ENCODE measurements around the gene SPAG8. TPM values are rescaled to one million over a fixed set of nuclear protein-coding genes. Genes with fewer than 3 reads are reported as not detected.

Gene SPAG8, protein sequence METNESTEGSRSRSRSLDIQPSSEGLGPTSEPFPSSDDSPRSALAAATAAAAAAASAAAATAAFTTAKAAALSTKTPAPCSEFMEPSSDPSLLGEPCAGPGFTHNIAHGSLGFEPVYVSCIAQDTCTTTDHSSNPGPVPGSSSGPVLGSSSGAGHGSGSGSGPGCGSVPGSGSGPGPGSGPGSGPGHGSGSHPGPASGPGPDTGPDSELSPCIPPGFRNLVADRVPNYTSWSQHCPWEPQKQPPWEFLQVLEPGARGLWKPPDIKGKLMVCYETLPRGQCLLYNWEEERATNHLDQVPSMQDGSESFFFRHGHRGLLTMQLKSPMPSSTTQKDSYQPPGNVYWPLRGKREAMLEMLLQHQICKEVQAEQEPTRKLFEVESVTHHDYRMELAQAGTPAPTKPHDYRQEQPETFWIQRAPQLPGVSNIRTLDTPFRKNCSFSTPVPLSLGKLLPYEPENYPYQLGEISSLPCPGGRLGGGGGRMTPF
- under 1 TPM; 0.43 to 0.58 TPM for total RNA-seq

DNA sequence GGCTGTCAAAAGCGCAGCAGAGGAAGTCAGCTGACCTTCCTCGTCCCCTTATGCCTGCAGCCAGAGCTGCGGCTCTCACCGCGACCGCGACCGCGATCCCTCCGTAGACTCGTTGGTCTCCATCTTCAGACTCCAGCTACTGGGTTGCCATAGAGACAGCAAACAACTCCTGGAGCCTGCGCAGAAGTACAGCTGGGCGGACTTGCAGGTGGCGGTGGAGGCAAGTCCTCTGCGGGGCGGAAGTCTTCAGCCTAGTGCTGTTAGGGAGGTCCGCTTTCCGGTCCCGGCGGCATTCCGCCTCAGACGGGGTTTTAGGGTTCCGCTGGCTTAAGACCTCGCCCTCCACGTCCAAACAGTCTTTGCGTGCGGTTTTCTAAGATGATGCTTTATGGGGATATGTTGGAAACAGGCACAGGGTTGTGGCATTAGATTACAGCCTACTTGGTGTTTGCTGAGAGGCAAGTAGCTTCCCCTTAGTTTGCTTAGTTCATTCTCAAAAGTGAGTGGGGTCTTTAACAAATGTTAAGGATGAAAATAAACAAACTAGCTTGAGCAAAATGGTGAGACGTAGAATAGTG, at the start of gene SPAG8:
Gene SPAG8, minus strand, starts transcription at position 238 of the 578 bp plus-strand sequence. Its CDS starts 115 bp downstream, at position 123.
- Mint-ChIP-seq H3K4me1 (peaks cover 19% of the 10 kb centered on the region), H3K9me3 (no peaks in the 10 kb centered on the region), H3K4me3 (peak within 1 kb of the TSS; percentile 81), H3K36me3 (ENCODE audit: low read depth) (peaks cover 12% of the 10 kb centered on the region), H3K27me3 (no peaks in the 10 kb centered on the region), H3K27ac (peak within 1 kb of the TSS; percentile 91)
- ATAC-seq (replicated peaks): peak; percentile 64

DNA sequence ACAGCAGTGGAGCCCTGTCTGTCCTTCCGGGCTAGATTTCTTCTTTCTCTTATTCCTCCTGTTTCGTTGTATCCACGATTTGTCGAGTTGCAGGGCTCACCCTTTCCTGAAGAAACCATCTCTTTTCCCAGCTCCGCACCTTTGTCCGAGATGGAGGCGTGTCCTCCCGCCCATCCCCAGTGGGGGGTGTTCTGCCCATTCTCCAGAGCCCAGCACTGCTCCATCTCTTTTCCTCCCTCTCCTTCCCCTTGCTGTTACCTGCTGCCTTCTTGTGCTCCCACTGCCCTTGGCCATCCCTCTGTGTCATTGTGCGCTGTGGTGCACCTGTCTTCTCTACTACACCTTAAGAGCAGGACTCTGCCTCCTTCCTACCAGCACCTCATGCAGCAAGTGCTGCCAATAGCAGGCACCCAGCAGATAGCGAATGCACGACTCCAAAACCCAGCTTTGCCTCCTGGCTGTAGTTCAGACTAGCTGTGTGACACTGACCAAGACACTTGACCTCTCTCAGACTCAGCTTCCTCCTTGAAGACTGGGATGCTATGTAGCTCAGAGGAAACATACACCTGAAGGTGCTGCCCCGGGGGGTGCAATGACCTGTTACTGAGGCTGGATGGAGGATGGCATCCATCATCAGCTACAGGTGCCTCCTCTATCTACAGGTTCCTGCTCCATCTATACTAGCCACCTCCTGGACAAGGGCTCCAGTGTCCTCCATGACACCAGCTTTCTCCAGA, 49.3 kb upstream of the SPAG8 start:
- ATAC-seq (replicated peaks): no peak
- no peaks in the 10 kb centered on the region for H3K9me3 Mint-ChIP-seq
- no peak overlapping the region for H3K4me3 Mint-ChIP-seq
- peaks cover 5% of the 10 kb centered on the region for H3K4me1 Mint-ChIP-seq
- H3K36me3 Mint-ChIP-seq (ENCODE audit: low read depth): no peaks in the 10 kb centered on the region
- peaks cover 15% of the 10 kb centered on the region for H3K27me3 Mint-ChIP-seq
- H3K27ac Mint-ChIP-seq: no peak overlapping the region

DNA sequence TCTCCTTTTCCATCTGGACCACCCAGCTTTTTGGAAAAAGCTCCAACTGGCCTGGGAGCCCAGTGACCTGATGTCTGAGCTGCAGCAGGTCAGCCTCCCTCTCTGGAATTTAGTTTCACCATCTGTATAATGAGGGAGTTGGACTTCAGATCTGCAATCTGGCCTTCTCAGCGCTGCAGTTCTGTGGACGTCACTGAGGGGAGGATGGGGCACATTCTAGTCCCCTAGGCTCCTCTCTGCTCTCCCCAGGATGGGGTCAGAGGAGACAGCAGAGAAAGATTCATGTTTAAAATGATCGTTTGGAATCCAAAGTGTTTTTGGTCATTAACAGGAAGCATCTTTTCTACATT, 47.9 kb upstream of the SPAG8 start:
- H3K36me3 Mint-ChIP-seq (ENCODE audit: low read depth): no peaks in the 10 kb centered on the region
- no peak overlapping the region for H3K27ac Mint-ChIP-seq
- no peak for ATAC-seq (replicated peaks)
- no peaks in the 10 kb centered on the region for H3K9me3 Mint-ChIP-seq
- H3K4me1 Mint-ChIP-seq: peaks cover 5% of the 10 kb centered on the region
- no peak overlapping the region for H3K4me3 Mint-ChIP-seq
- H3K27me3 Mint-ChIP-seq: peaks cover 11% of the 10 kb centered on the region

DNA sequence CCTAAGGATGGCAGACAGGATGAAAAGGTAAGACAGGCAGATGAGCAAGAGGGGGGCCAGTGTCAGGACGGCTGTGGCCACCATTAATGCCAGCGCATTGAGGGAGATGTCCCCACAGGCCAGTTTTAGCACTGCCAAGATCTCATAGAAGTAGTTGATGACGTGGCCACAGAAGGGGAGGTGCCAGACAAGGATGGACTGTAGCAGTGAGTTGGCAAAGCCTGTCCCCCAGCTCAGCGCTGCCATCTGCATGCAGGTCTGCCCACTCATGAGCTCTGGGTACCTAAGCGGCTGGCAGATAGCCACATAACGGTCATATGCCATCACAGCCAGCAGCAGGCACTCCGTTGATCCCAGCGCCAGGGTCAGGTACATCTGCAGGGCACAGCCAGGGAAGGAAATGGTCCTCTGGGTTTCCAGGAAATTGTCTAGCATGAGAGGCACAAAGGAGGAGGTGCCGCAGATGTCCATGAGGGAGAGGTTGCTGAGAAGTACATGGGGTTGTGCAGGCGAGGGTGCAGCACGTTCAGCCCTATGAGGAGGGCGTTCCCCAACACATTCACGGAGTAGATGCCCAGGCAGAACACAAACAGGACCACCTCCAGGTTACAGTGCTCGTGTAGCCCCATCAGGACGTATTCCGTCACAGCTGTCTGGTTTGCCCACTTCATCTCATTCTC, 47.4 kb upstream of the SPAG8 start:
- H3K9me3 Mint-ChIP-seq: no peaks in the 10 kb centered on the region
- peak; percentile 66 for ATAC-seq (replicated peaks)
- peaks cover 11% of the 10 kb centered on the region for H3K27me3 Mint-ChIP-seq
- no peak overlapping the region for H3K27ac Mint-ChIP-seq
- H3K4me1 Mint-ChIP-seq: peaks cover 5% of the 10 kb centered on the region
- H3K4me3 Mint-ChIP-seq: no peak overlapping the region
- H3K36me3 Mint-ChIP-seq (ENCODE audit: low read depth): no peaks in the 10 kb centered on the region

DNA sequence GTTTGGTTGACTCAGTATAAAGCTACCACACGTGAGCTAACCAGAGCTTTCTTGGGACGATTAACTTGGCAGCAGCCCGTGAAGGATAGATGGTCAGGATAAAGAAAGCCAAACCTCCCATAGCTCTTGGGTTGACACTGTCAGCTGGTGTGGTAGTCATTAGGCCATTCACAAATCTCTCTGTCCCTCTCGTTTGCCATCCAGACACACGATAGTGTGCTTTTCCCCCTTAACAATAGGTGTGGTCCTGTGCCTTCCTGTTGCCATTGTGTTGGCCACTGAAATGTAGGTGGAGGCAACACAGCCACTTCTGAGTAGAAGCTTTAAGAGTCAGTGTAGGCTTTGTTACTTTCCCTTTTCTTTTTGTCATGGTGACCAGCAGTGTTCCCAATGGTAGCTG, 46.4 kb upstream of the SPAG8 start:
- Mint-ChIP-seq H3K27me3 (peaks cover 8% of the 10 kb centered on the region), H3K4me3 (no peak overlapping the region), H3K36me3 (ENCODE audit: low read depth) (no peaks in the 10 kb centered on the region), H3K9me3 (no peaks in the 10 kb centered on the region), H3K27ac (peak overlapping the region; percentile 19), H3K4me1 (peaks cover 5% of the 10 kb centered on the region)
- no peak for ATAC-seq (replicated peaks)

DNA sequence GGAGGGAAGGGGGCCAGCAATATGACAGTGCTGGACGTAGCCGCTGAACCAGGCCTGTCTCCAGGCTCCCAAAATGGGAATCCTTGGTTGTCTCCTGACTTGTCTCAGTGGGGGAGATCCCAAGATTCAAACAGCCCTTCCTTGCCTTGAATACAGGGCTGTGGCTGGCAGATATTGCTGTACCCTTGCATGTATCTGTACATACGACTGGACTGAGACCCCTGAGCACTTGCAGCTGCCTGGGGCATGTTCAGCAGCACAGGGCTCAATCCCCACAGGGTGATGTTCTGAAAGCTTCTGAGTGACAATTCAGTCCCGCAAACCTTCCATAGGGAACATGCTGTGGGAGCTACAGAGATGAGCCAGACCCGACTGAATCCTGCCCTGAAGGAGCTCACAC, 44.8 kb upstream of the SPAG8 start:
- H3K4me1 Mint-ChIP-seq: peaks cover 5% of the 10 kb centered on the region
- H3K27ac Mint-ChIP-seq: no peak overlapping the region
- no peak overlapping the region for H3K4me3 Mint-ChIP-seq
- H3K9me3 Mint-ChIP-seq: no peaks in the 10 kb centered on the region
- H3K36me3 Mint-ChIP-seq (ENCODE audit: low read depth): no peaks in the 10 kb centered on the region
- H3K27me3 Mint-ChIP-seq: peaks cover 5% of the 10 kb centered on the region
- ATAC-seq (replicated peaks): no peak

DNA sequence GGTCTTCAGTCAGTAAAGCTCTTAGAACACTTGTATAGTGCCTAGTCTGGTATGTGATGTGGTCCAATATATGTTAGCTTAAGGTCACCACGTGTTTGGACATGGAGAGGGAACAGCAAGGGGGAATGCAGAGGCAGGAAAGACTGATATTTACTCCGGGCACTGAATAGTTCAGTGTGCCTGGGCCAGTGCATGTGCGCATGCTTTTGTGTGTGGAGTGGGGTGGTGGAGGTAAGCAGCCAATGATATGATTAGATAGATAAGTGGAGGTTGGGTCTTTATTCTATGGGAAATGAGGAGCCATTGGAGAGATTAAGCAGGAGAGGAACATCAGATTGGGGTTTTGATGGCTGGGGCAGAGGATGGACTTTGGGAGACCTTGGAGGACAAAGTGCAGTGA, 44.1 kb upstream of the SPAG8 start:
- Mint-ChIP-seq H3K27ac (no peak overlapping the region), H3K27me3 (peaks cover 2% of the 10 kb centered on the region), H3K9me3 (no peaks in the 10 kb centered on the region), H3K4me3 (no peak overlapping the region), H3K4me1 (peaks cover 5% of the 10 kb centered on the region), H3K36me3 (ENCODE audit: low read depth) (no peaks in the 10 kb centered on the region)
- ATAC-seq (replicated peaks): no peak

DNA sequence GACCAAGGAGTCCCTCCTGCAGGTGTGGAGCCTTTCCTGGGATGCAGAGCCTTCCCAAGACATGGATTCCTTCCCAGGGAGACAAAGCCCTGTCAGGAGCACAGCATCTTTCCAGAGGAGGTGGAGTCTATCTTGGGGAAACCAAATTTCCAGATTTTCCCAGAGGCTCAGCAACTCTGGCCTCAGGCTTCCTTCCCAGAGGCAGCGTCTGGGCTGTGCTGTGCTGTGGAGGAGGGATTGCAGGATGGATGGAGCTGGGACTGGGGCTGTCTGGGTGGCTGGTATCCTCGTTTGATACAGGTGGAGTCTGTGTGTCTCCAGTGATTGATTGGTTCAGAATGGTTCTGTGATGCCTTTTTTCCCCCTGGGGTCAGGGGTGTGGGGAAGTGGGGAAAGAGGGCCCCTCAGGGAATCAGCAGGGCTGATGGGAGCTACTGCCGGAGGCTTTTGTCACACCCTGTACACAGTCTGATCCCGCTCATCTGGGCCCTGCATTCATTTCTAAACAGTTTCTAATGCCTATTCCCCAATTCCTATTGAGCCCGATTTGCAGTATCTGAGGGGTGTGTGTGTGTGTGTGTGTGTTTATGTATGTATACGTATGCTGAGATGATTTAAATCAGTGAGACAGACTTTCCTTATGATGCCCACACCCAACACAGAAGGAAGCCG, 42.2 kb upstream of the SPAG8 start:
- H3K4me1 Mint-ChIP-seq: peaks cover 5% of the 10 kb centered on the region
- H3K4me3 Mint-ChIP-seq: no peak overlapping the region
- H3K27ac Mint-ChIP-seq: no peak overlapping the region
- no peaks in the 10 kb centered on the region for H3K27me3 Mint-ChIP-seq
- H3K36me3 Mint-ChIP-seq (ENCODE audit: low read depth): no peaks in the 10 kb centered on the region
- no peaks in the 10 kb centered on the region for H3K9me3 Mint-ChIP-seq
- ATAC-seq (replicated peaks): no peak

DNA sequence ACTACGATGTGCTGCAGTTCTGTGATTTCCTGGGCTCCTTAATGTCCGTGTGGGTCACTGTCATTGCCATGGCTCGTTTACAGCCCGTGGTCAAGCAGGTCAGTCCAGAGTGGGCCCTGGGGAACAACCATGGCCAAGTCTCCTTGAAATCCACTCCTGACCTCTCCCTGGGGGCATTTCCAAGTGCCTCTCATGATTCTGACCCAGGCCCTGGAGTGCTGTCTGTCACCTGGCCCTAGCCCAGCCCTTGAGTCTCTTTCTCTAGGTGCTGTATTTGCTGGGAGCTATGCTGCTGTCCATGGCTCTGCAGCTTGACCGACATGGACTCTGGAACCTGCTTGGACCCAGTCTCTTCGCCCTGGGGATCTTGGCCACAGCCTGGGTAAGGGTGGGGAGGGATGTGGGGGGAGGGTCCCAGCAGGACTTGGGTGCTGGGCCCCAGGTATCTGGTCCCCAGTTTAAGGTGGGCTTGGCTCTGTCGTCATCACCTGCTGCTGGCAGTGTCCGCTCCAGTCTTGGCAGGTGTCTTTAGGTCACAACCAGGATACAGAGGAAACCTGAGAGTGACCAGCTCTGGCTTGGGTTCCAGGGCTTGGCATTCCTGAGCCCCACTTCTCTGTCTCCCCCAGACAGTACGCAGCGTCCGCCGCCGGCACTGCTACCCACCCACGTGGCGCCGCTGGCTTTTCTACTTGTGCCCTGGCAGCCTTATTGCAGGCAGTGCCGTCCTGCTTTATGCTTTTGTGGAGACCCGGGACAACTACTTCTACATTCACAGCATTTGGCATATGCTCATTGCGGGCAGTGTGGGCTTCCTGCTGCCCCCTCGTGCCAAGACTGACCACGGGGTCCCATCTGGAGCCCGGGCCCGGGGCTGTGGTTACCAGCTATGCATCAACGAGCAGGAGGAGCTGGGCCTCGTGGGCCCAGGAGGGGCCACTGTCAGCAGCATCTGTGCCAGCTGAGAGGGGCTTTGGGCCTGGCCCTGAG, 41.1 kb upstream of the SPAG8 start:
- ATAC-seq (replicated peaks): no peak
- Mint-ChIP-seq H3K4me3 (no peak overlapping the region), H3K27ac (peak overlapping the region; percentile 5), H3K4me1 (peaks cover 6% of the 10 kb centered on the region), H3K9me3 (no peaks in the 10 kb centered on the region), H3K27me3 (no peaks in the 10 kb centered on the region), H3K36me3 (ENCODE audit: low read depth) (no peaks in the 10 kb centered on the region)

DNA sequence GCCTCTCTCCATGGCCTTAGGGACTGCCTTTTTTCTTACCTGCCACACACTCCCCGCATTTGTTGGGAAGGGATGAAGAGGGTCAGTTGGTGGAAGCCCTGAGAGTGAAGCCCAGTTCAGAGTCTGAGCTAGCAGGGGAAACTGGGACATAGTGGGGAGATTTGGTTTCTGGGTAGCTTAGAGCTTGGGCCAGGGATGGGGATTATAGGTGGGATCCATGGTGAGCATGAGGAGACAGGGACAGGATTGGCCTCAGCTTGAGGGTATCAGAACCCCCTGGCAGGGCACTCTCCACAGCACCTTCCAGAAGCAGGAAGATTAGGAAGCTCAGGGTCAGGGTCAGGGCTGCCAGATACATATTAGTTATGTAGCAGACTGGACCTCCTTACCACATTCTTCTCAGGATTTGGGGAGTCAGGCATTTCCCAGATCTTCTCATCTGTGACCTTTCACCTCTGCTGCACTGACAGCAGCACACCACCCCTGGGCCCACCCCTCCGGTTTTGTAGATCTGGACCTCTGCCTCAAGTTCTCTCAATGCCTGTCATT, 40.3 kb upstream of the SPAG8 start:
- no peak for ATAC-seq (replicated peaks)
- Mint-ChIP-seq H3K4me1 (peaks cover 13% of the 10 kb centered on the region), H3K27me3 (no peaks in the 10 kb centered on the region), H3K27ac (peak overlapping the region; percentile 5), H3K36me3 (ENCODE audit: low read depth) (no peaks in the 10 kb centered on the region), H3K4me3 (no peak overlapping the region), H3K9me3 (no peaks in the 10 kb centered on the region)

DNA sequence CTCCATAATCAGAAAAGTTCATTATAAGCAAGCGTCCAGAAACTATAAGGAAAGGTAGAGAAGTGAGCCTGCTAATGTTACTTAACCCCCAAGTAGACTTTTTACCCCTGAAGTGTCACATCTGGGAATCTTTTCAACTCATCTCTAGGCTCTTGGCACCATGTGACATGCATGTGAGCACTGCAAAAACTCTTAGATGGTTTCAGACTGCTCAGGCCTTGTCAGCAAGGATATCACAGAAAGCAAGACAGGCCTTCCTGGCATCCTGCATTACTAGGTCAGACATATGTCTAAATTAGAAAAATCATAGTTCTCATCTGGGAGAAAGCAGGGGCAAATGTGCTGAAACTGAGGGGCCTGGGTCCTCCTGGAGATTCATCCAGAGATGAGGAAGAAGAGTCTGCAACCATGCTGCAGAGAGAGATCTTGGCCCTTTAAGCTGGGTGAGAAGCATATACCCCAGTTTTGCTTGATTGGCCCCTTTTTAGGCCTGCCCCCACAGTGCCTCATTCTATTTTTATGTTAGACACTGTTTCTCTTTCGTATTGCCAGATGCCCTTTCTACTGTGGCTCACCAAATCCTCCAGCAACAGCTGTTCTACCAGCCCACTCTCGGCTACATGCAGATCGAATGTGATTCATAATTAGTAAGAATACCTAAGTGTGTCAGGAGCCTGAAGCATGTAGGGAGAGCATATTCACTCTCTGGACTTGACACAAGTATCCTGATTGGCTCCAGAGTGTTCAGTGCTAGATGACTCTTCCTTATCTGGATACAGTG, 35.9 kb upstream of the SPAG8 start:
- peak overlapping the region; percentile 56 for H3K4me3 Mint-ChIP-seq

More for the DNA sequence above, 35.9 kb upstream of the SPAG8 start:
- no peaks in the 10 kb centered on the region for H3K36me3 Mint-ChIP-seq (ENCODE audit: low read depth)
- peak overlapping the region; percentile 85 for H3K27ac Mint-ChIP-seq
- peak; percentile 98 for ATAC-seq (replicated peaks)
- H3K9me3 Mint-ChIP-seq: no peaks in the 10 kb centered on the region
- H3K27me3 Mint-ChIP-seq: no peaks in the 10 kb centered on the region
- peaks cover 17% of the 10 kb centered on the region for H3K4me1 Mint-ChIP-seq

Measured in activated T-helper 17 cell treated with anti-CD3 and anti-CD28 coated beads, Interleukin-2, amount 50 U/mL, for 72 hours (primary cell).